Smooth muscle cell (in vitro differentiated cells): ENCODE results near the gene RPRD2. TPM values are rescaled to one million over a fixed set of nuclear protein-coding genes. Genes with fewer than 3 reads are reported as not detected.
"Not testable (repeated sequence)": the region's sequence is repeated elsewhere in the genome, so short reads cannot be mapped to it uniquely, and the experiment has no call there.

ENCODE experiments used
- DNase-seq: peaks from one replicate; lab custom pipeline; 2025; ENCODE audit not compliant: unreplicated experiment; lab: John Stamatoyannopoulos, UW
- H2AFZ ChIP-seq: fragments of 200-600 bp; sonication (generic); 2 replicates; pipeline ENCODE4 v1.6.0; 2016; ENCODE audit warnings: antibody characterized with exemption, low read depth, mild to moderate bottlenecking
- H3F3A ChIP-seq: fragments of 200-600 bp; sonication (generic); 2 replicates; pipeline ENCODE4 v1.6.0; 2017; ENCODE audit warnings: antibody characterized with exemption, low read depth
- H3K27ac ChIP-seq: fragments of 200-600 bp; sonication (generic); 2 replicates; pipeline ENCODE4 v1.5.1; 2016; ENCODE audit warnings: low read depth, mild to moderate bottlenecking
- H3K27me3 ChIP-seq: fragments of 200-600 bp; sonication (generic); 2 replicates; pipeline ENCODE4 v1.6.1; 2016; ENCODE audit warnings: low read depth, mild to moderate bottlenecking
- H3K36me3 ChIP-seq: fragments of 200-600 bp; sonication (generic); 2 replicates; pipeline ENCODE4 v1.5.1; 2016; ENCODE audit warnings: low read depth
- H3K4me1 ChIP-seq: fragments of 200-600 bp; sonication (generic); 2 replicates; pipeline ENCODE4 v1.5.1; 2016; ENCODE audit warnings: low read depth
- H3K4me2 ChIP-seq: fragments of 200-600 bp; sonication (generic); 2 replicates; pipeline ENCODE4 v1.6.0; 2016; ENCODE audit warnings: mild to moderate bottlenecking
- H3K4me3 ChIP-seq: fragments of 200-600 bp; sonication (generic); 2 replicates; pipeline ENCODE4 v1.5.1; 2016; ENCODE audit warnings: mild to moderate bottlenecking
- H3K79me2 ChIP-seq: fragments of 200-600 bp; sonication (generic); 2 replicates; pipeline ENCODE4 v1.6.0; 2016; ENCODE audit warnings: low read depth, mild to moderate bottlenecking
- H3K9ac ChIP-seq: fragments of 200-600 bp; sonication (generic); 2 replicates; pipeline ENCODE4 v1.6.0; 2016; ENCODE audit warnings: low read depth
- H3K9me3 ChIP-seq: fragments of 200-600 bp; sonication (generic); replicated peaks from 2 replicates; pipeline ENCODE4 v1.5.1; 2016; ENCODE audit warnings: low read depth
- H4K20me1 ChIP-seq: fragments of 200-600 bp; sonication (generic); 2 replicates; pipeline ENCODE4 v1.6.0; 2016; ENCODE audit warnings: low read depth
- CTCF ChIP-seq: fragments of 200-600 bp; sonication (generic); IDR thresholded peaks from 2 replicates; pipeline ENCODE4 v1.5.1; 2017; ENCODE audit warnings: borderline replicate concordance, mild to moderate bottlenecking, antibody characterized with exemption; ENCODE audit not compliant: insufficient read depth, poor library complexity, severe bottlenecking
- WGBS: methylation state at CpG from one replicate; pipeline ENCODE4 v1.1.7; 2016; ENCODE audit warnings: low lambda C conversion rate; 5-methylcytosine and 5-hydroxymethylcytosine counted together
- polyA plus RNA-seq: library from polyadenylated mRNA; unstranded; fragments of >200 nt; fragmentation: Nextera tagmentation; extraction: Ambion mirVana; gene quantifications from 2 replicates; pipeline ENCODE4 v1.2.1, GENCODE V29; 2016
- total RNA-seq: library from RNA; depleted of rRNA; stranded (reverse); fragments of >200 nt; gene quantifications from 2 replicates; pipeline ENCODE4 v1.2.3, GENCODE V29; 2014

RPRD2 gene
- 15.4 and 17.1 TPM in 2 replicates for total RNA-seq
- 14.2 and 15.8 TPM in 2 replicates for polyA plus RNA-seq

- Histone ChIP-seq H3K4me1 (peaks cover 19% of the 10 kb centered on the region), H2AFZ (peak within 1 kb of the TSS; percentile 87), H3K36me3 (no peaks in the 10 kb centered on the region), H4K20me1 (peaks cover 18% of the 10 kb centered on the region), H3K27me3 (no peaks in the 10 kb centered on the region), H3F3A (no peaks in the 10 kb centered on the region), H3K9me3 (no peaks in the 10 kb centered on the region), H3K4me3 (peak within 1 kb of the TSS; percentile 83), H3K79me2 (peaks cover 37% of the 10 kb centered on the region), H3K4me2 (peak within 1 kb of the TSS; percentile 87), H3K27ac (peak within 1 kb of the TSS; percentile 81), H3K9ac (peak within 1 kb of the TSS; percentile 88)
- 4% methylated on average over 36 of the region's 36 CpGs for WGBS
- TF ChIP-seq CTCF, result no peak
- peak; percentile 97 for DNase-seq
Measured at GRCh38 chr1:150363426-150364230, at the start of gene RPRD2. RPRD2 (plus strand) TSS chr1:150364147; CDS start chr1:150364715, 568 bp downstream.

- H3F3A ChIP-seq, H3K9me3 ChIP-seq, H3K36me3 ChIP-seq, H4K20me1 ChIP-seq, H3K27me3 ChIP-seq, H3K9ac ChIP-seq, H3K79me2 ChIP-seq, H3K27ac ChIP-seq, H3K4me2 ChIP-seq, DNase-seq, H3K4me1 ChIP-seq, H3K4me3 ChIP-seq, H2AFZ ChIP-seq: not testable (repeated sequence)
- 94% methylated on average over 4 of the region's 4 CpGs for WGBS
Measured at GRCh38 chr1:150314691-150315090, 49.3 kb upstream of the RPRD2 start.

- Histone ChIP-seq H4K20me1 (peaks cover 12% of the 10 kb centered on the region), H3K4me2 (peak overlapping the region; percentile 94), H3K4me1 (peaks cover 7% of the 10 kb centered on the region), H3K27ac (peak overlapping the region; percentile 67), H3K9me3 (no peaks in the 10 kb centered on the region), H3K27me3 (no peaks in the 10 kb centered on the region), H2AFZ (peak overlapping the region; percentile 94), H3K79me2 (peaks cover 30% of the 10 kb centered on the region), H3K4me3 (peak overlapping the region; percentile 96), H3F3A (no peaks in the 10 kb centered on the region), H3K9ac (peak overlapping the region; percentile 85), H3K36me3 (no peaks in the 10 kb centered on the region)
- no peak for DNase-seq
- WGBS, result 95% methylated on average over 8 of the region's 8 CpGs
- no peak for TF ChIP-seq CTCF
Measured at GRCh38 chr1:150320667-150320978, 43.3 kb upstream of the RPRD2 start.

GRCh38 chr1:150321826-150322166 is 42.2 kb upstream of the RPRD2 start:
- Histone ChIP-seq H3K36me3 (peaks cover 7% of the 10 kb centered on the region), H3K4me1 (peaks cover 7% of the 10 kb centered on the region), H3K79me2 (peaks cover 36% of the 10 kb centered on the region), H3F3A (no peaks in the 10 kb centered on the region), H4K20me1 (peaks cover 12% of the 10 kb centered on the region), H3K4me2 (peak overlapping the region; percentile 94), H3K9me3 (no peaks in the 10 kb centered on the region), H3K27me3 (no peaks in the 10 kb centered on the region), H3K4me3 (peak overlapping the region; percentile 96), H3K27ac (peak overlapping the region; percentile 67), H3K9ac (peak overlapping the region; percentile 85), H2AFZ (peak overlapping the region; percentile 94)
- DNase-seq, result no peak
- under 1% methylated on average over 9 of the region's 9 CpGs for WGBS
- no peak for TF ChIP-seq CTCF
